ENCODE measurements around the gene MYL9.

The MYL9 gene

GRCh38 chr20:36546111-36546736 lies 4.9 kb downstream of the MYL9 start:
- H3K4me3 ChIP-seq (ENCODE audit: low read depth in 1 of 2, low read length in 2 of 2) = no peak overlapping the region
- no peaks in the 10 kb centered on the region for H3K36me3 ChIP-seq (ENCODE audit: insufficient read depth, low read length)
- TF ChIP-seq CTCF (IDR thresholded peaks at IDR 0.05; ENCODE audit: borderline replicate concordance, extremely low read depth, low read length, poor library complexity, severe bottlenecking) = no peak
- TF ChIP-seq EZH2 (IDR thresholded peaks at IDR 0.05; ENCODE audit: borderline replicate concordance, low read depth, low read length, severe bottlenecking) = no peak
- H3K27ac ChIP-seq (ENCODE audit: low read length) = no peak overlapping the region
- DNase-seq (no peak), ATAC-seq (ENCODE audit: insufficient read depth, low read depth) (no peak)
- peaks cover 6% of the 10 kb centered on the region; the same call in 1 of the 2 replicates for H4K20me1 ChIP-seq (ENCODE audit: insufficient read depth, low read length)
- no peaks in the 10 kb centered on the region for H3K4me1 ChIP-seq (ENCODE audit: insufficient read depth, low read length)
- no peak overlapping the region for H2AFZ ChIP-seq (ENCODE audit: low read depth, low read length)
- H3K27me3 ChIP-seq (ENCODE audit: insufficient read depth, low read length, poor library complexity) = no peaks in the 10 kb centered on the region
- H3K9ac ChIP-seq (ENCODE audit: low read depth, low read length) = no peak overlapping the region
- no peaks in the 10 kb centered on the region for H3K79me2 ChIP-seq (ENCODE audit: insufficient read depth, low read length)
- H3K4me2 ChIP-seq (ENCODE audit: insufficient read depth, low read length) = no peak overlapping the region
- no peaks in the 10 kb centered on the region for H3K9me3 ChIP-seq (ENCODE audit: insufficient read depth, low read length, severe bottlenecking)

GRCh38 chr20:36547186-36548005 lies 6.1 kb downstream of the MYL9 start:
- Histone ChIP-seq H3K4me3 (ENCODE audit: low read depth in 1 of 2, low read length in 2 of 2) (no peak overlapping the region), H3K27ac (ENCODE audit: low read length) (no peak overlapping the region), H3K27me3 (ENCODE audit: insufficient read depth, low read length, poor library complexity) (no peaks in the 10 kb centered on the region), H3K4me2 (ENCODE audit: insufficient read depth, low read length) (no peak overlapping the region), H3K9me3 (ENCODE audit: insufficient read depth, low read length, severe bottlenecking) (no peaks in the 10 kb centered on the region), H3K36me3 (ENCODE audit: insufficient read depth, low read length) (no peaks in the 10 kb centered on the region), H4K20me1 (ENCODE audit: insufficient read depth, low read length) (peaks cover 6% of the 10 kb centered on the region; the same call in 1 of the 2 replicates), H2AFZ (ENCODE audit: low read depth, low read length) (no peak overlapping the region), H3K9ac (ENCODE audit: low read depth, low read length) (no peak overlapping the region), H3K79me2 (ENCODE audit: insufficient read depth, low read length) (no peaks in the 10 kb centered on the region), H3K4me1 (ENCODE audit: insufficient read depth, low read length) (no peaks in the 10 kb centered on the region)
- DNase-seq (no peak), ATAC-seq (ENCODE audit: insufficient read depth, low read depth) (no peak)
- no peak for TF ChIP-seq CTCF (IDR thresholded peaks at IDR 0.05; ENCODE audit: borderline replicate concordance, extremely low read depth, low read length, poor library complexity, severe bottlenecking)
- no peak for TF ChIP-seq EZH2 (IDR thresholded peaks at IDR 0.05; ENCODE audit: borderline replicate concordance, low read depth, low read length, severe bottlenecking)

GRCh38 chr20:36548006-36548315 lies 6.6 kb downstream of the MYL9 start:
- no peaks in the 10 kb centered on the region for H3K36me3 ChIP-seq (ENCODE audit: insufficient read depth, low read length)
- H3K79me2 ChIP-seq (ENCODE audit: insufficient read depth, low read length) = no peaks in the 10 kb centered on the region
- H3K4me3 ChIP-seq (ENCODE audit: low read depth in 1 of 2, low read length in 2 of 2) = no peak overlapping the region
- H3K9ac ChIP-seq (ENCODE audit: low read depth, low read length) = no peak overlapping the region
- H3K4me1 ChIP-seq (ENCODE audit: insufficient read depth, low read length) = no peaks in the 10 kb centered on the region
- no peak overlapping the region for H2AFZ ChIP-seq (ENCODE audit: low read depth, low read length)
- H4K20me1 ChIP-seq (ENCODE audit: insufficient read depth, low read length) = peaks cover 3% of the 10 kb centered on the region; the same call in 1 of the 2 replicates
- no peak for TF ChIP-seq EZH2 (IDR thresholded peaks at IDR 0.05; ENCODE audit: borderline replicate concordance, low read depth, low read length, severe bottlenecking)
- peak; percentile 39 for TF ChIP-seq CTCF (IDR thresholded peaks at IDR 0.05; ENCODE audit: borderline replicate concordance, extremely low read depth, low read length, poor library complexity, severe bottlenecking)
- no peaks in the 10 kb centered on the region for H3K27me3 ChIP-seq (ENCODE audit: insufficient read depth, low read length, poor library complexity)
- no peak overlapping the region for H3K27ac ChIP-seq (ENCODE audit: low read length)
- no peak overlapping the region for H3K4me2 ChIP-seq (ENCODE audit: insufficient read depth, low read length)
- no peak for ATAC-seq (ENCODE audit: insufficient read depth, low read depth)
- no peak for DNase-seq
- H3K9me3 ChIP-seq (ENCODE audit: insufficient read depth, low read length, severe bottlenecking) = no peaks in the 10 kb centered on the region
